Kidney (tissue), 14 donors: ENCODE data around the gene CSNK2A2. TPM values are rescaled to one million over a fixed set of nuclear protein-coding genes. Genes with fewer than 3 reads are reported as not detected.

Experiments used
- DNase-seq, 5 donors: peaks; one replicate each; pipeline ENCODE4 v3.0.0-alpha.2; 2013 to 2020
- FAIRE-seq: peaks from 2 replicates; lab custom pipeline; 2012; peaks lifted over from hg19 to GRCh38; lab: Jason Lieb, UNC
- H3K27ac ChIP-seq, 2 donors: one replicate each; pipeline ENCODE4 v1.7.0; 2013; ENCODE audit warnings: low read depth in 2 of 2, low read length in 2 of 2, inconsistent platforms in 1 of 2
- H3K27me3 ChIP-seq: one replicate; pipeline ENCODE4 v1.7.1; 2013; ENCODE audit warnings: low read length, inconsistent platforms; ENCODE audit not compliant: control insufficient read depth, insufficient read depth
- H3K36me3 ChIP-seq, 3 donors: one replicate each; pipeline versions ENCODE4 v1.7.0 to v1.7.1; 2013; ENCODE audit warnings: low read length in 3 of 3, control low read depth in 1 of 3, inconsistent platforms in 1 of 3; ENCODE audit not compliant: insufficient read depth in 3 of 3, control insufficient read depth in 2 of 3
- H3K4me1 ChIP-seq, 3 donors: one replicate each; pipeline versions ENCODE4 v1.7.0 to v1.7.1; 2013; ENCODE audit warnings: low read length in 3 of 3, inconsistent platforms in 1 of 3, low read depth in 1 of 3; ENCODE audit not compliant: control insufficient read depth in 2 of 3, insufficient read depth in 2 of 3
- H3K4me3 ChIP-seq, 3 donors: one replicate each; pipeline versions ENCODE4 v1.7.0 to v1.8.1; 2013; ENCODE audit warnings: low read length in 3 of 3, control low read depth in 1 of 3, inconsistent platforms in 1 of 3
- H3K9ac ChIP-seq, 3 donors: one replicate each; pipeline versions ENCODE4 v1.7.0 to v1.7.1; 2013; ENCODE audit warnings: low read length in 3 of 3, control low read depth in 1 of 3, inconsistent platforms in 1 of 3
- H3K9me3 ChIP-seq, 3 donors: one replicate each; pipeline versions ENCODE4 v1.7.0 to v1.7.1; 2013; ENCODE audit warnings: low read length in 3 of 3, control low read depth in 1 of 3, inconsistent platforms in 1 of 3; ENCODE audit not compliant: control insufficient read depth in 2 of 3, insufficient read depth in 1 of 3
- intact Hi-C: fragments of 100-400 bp; cut with DNase I; formaldehyde crosslinking; loops from one replicate; pipeline ENCODE4 v1.11.1; 2022
- polyA plus RNA-seq: library from polyadenylated mRNA; stranded (reverse); fragments of 350-450 nt; fragmentation: Illumina TruSeq; extraction: RNeasy Lipid Tissue Mini Kit (QIAGEN cat#74804); gene quantifications from one replicate; pipeline ENCODE4 v1.2.3, GENCODE V29; 2014; ENCODE audit warnings: low read depth, low replicate concordance; ENCODE audit not compliant: insufficient read depth
- total RNA-seq: library from RNA; stranded (reverse); fragmentation: NEBNext Ultra II Directional; extraction: Animal tissue kit (Norgen Biotek cat#: 25700); gene quantifications from one replicate; pipeline ENCODE4 v1.2.1, GENCODE V29; 2021
- TF ChIP-seq, protein P1 (sequence below): IDR thresholded peaks from 3 replicates; pipeline ENCODE4 v1.5.1; 2012; ENCODE audit warnings: mild to moderate bottlenecking, moderate library complexity, borderline replicate concordance; ENCODE audit not compliant: insufficient read depth; ENCODE audit errors: extremely low read depth
- donor health status: control.
- donor health status: control.
- donor health status: control.
- donor health status: control.
- donor health status: control.
- donor health status: DM: yes; HTN: yes; CAD: no.
- donor health status: Normal renal cell carcinoma (clear cell type).

Gene CSNK2A2
- total and polyA plus RNA-seq, 2 donors from 2014 or later, result 26.7 to 55.3 TPM

DNA sequence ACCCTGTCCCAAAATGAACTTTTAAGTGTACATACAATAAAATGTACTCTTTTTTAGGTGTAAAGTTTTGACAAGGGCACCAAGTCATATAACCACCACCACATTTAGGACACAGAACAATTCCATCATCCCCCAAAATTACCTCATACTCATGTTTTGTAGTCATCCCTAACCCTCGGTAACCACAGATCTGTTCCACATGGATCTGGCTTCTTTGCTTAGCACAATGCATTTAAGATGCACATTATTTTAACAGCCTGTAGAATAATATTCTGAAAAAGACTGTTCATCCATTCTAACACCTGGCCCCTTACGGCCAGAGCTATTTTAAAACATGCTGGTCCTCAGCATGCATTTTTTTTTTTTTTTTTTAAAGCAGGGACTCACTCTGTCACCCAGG, 43.6 kb downstream of the CSNK2A2 start:
- H3K9me3 ChIP-seq, result no peaks in the 10 kb centered on the region
- no peaks in the 10 kb centered on the region for H3K4me1 ChIP-seq
- DNase-seq, result no peak
- TF ChIP-seq, protein P1, sequence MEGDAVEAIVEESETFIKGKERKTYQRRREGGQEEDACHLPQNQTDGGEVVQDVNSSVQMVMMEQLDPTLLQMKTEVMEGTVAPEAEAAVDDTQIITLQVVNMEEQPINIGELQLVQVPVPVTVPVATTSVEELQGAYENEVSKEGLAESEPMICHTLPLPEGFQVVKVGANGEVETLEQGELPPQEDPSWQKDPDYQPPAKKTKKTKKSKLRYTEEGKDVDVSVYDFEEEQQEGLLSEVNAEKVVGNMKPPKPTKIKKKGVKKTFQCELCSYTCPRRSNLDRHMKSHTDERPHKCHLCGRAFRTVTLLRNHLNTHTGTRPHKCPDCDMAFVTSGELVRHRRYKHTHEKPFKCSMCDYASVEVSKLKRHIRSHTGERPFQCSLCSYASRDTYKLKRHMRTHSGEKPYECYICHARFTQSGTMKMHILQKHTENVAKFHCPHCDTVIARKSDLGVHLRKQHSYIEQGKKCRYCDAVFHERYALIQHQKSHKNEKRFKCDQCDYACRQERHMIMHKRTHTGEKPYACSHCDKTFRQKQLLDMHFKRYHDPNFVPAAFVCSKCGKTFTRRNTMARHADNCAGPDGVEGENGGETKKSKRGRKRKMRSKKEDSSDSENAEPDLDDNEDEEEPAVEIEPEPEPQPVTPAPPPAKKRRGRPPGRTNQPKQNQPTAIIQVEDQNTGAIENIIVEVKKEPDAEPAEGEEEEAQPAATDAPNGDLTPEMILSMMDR, result no peak
- no peak overlapping the region for H3K27ac ChIP-seq
- no peak overlapping the region for H3K4me3 ChIP-seq
- H3K9ac ChIP-seq, result no peak overlapping the region
- intact Hi-C loops, result no loop called here
- no peaks in the 10 kb centered on the region for H3K27me3 ChIP-seq
- FAIRE-seq, result no peak
- peaks cover 0 to 3% (median 2%) of the 10 kb centered on the region in 3 donors for H3K36me3 ChIP-seq

DNA sequence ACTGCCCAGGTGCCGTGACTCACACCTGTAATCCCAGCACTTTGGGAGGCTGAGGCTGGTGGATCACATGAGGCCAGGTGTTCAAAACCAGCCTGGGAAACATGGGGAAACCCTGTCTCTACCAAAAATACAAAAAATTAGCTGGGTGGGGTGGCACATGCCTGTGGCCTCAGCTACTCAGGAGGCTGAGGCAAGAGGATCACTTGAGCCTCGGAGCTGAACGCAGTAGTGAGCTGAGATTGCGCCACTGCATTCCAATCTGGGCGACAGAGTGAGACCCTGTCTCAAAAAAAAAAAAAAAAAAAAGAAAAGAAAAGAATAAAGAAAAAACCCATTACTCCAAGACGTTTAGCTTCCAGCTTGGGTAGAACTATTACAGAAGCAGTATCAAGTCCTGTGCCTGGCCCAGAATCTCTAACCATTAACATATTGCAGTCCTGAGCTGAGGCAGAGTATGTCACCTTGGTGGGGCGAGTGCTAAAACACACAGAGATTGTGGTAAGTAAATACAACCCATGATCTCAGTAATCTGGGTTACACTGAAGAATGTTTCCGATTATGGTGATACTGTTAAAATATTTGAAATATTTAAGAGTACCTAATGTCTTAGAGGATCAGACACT, 45.5 kb downstream of the CSNK2A2 start:
- Histone ChIP-seq H3K9me3 (no peaks in the 10 kb centered on the region), H3K36me3 (no peaks in the 10 kb centered on the region), H3K4me3 (no peak overlapping the region), H3K4me1 (no peaks in the 10 kb centered on the region), H3K27me3 (no peaks in the 10 kb centered on the region), H3K27ac (no peak overlapping the region), H3K9ac (no peak overlapping the region)
- intact Hi-C loops, result no loop called here
- TF ChIP-seq, protein P1, result no peak
- FAIRE-seq, result no peak
- no peak for DNase-seq

DNA sequence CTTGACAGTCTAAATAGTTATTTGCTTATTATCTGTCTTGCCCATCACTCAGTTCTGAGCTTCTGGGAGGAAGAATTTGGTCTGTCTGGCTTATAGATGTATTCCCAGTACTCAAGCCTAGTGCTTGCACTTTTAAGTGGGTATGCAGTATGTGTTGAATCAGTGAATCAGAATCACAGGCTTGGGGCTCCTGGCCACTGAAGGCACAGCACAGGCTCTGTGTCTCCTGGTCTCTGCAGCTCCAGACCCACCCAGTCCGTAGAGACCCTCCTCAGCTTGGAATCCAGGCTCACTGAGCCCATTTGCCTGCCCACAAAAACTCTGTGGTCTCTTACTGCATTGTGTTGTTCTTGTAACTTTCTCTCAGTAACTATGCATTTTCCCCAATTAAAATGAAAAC, 49.4 kb downstream of the CSNK2A2 start:
- Histone ChIP-seq H3K36me3 (no peaks in the 10 kb centered on the region), H3K9ac (no peak overlapping the region), H3K27me3 (no peaks in the 10 kb centered on the region), H3K4me1 (no peaks in the 10 kb centered on the region), H3K27ac (no peak overlapping the region), H3K9me3 (no peaks in the 10 kb centered on the region), H3K4me3 (no peak overlapping the region)
- intact Hi-C loops, result no loop called here
- FAIRE-seq (no peak), DNase-seq (no peak)
- TF ChIP-seq, protein P1, result no peak

DNA sequence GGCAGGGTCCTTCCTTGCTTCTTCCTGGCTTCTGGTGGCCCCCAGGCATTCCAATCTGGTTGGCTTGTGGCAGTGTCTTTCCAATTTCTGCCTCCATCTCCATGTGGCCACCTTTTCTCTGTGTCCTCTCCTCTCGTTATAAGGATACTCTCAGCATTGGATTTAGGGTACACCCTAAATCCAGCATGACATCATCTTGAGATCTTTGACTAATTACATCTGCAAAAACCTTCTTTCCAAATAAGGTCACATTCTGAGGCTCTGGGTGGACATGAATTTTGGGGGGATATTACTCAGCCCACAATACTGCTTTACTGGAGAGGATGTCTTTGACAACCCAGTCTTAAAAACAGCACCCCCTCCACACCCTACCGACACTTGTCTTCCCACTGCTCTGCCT, 49.8 kb downstream of the CSNK2A2 start:
- TF ChIP-seq, protein P1, result no peak
- H3K4me1 ChIP-seq, result no peaks in the 10 kb centered on the region
- H3K9ac ChIP-seq, result no peak overlapping the region
- DNase-seq, result no peak
- FAIRE-seq, result no peak
- no peaks in the 10 kb centered on the region for H3K27me3 ChIP-seq
- no peak overlapping the region for H3K4me3 ChIP-seq
- H3K27ac ChIP-seq, result no peak overlapping the region
- no peaks in the 10 kb centered on the region for H3K36me3 ChIP-seq
- intact Hi-C loops, result no loop called here
- H3K9me3 ChIP-seq, result no peaks in the 10 kb centered on the region
